Lower lobe of right lung (tissue), 2 donors: ENCODE results near the gene FGD2. TPM values are rescaled to one million over a fixed set of nuclear protein-coding genes. Genes with fewer than 3 reads are reported as not detected.

Experiments
- ATAC-seq, 2 donors: fragments of 200-7000 bp; cut with Tn5 transposase; one replicate each; pipeline ENCODE4 v1.9.1; 2020 to 2022; ENCODE audit warnings: mild to moderate bottlenecking in 2 of 2, moderate library complexity in 2 of 2
- DNase-seq: peaks from one replicate; pipeline ENCODE4 v3.0.0-alpha.2; 2020
- H3K27ac ChIP-seq: fragments of 200-600 bp; one replicate; pipeline ENCODE4 v1.8.0; 2022
- H3K27me3 ChIP-seq: fragments of 200-600 bp; one replicate; pipeline ENCODE4 v1.8.0; 2022; ENCODE audit warnings: low read depth
- H3K36me3 ChIP-seq: fragments of 200-600 bp; one replicate; pipeline ENCODE4 v1.8.0; 2022; ENCODE audit warnings: mild to moderate bottlenecking
- H3K4me1 ChIP-seq: fragments of 200-600 bp; one replicate; pipeline ENCODE4 v1.8.0; 2022
- H3K4me3 ChIP-seq: fragments of 200-600 bp; one replicate; pipeline ENCODE4 v1.8.0; 2022; ENCODE audit warnings: mild to moderate bottlenecking
- H3K9me3 ChIP-seq: fragments of 200-600 bp; one replicate; pipeline ENCODE4 v1.8.0; 2022
- intact Hi-C: fragments of 100-400 bp; cut with DNase I; formaldehyde crosslinking; loops from one replicate; pipeline ENCODE4 v1.11.0; 2022
- total RNA-seq: library from RNA; stranded (reverse); fragmentation: NEBNext Ultra II Directional; extraction: Animal tissue kit (Norgen Biotek cat#: 25700); gene quantifications from one replicate; pipeline ENCODE4 v1.2.1, GENCODE V29; 2021
- TF ChIP-seq, protein P1 (sequence below): fragments of 200-600 bp; IDR thresholded peaks from one replicate; pipeline ENCODE4 v1.8.0; 2022; ENCODE audit warnings: antibody characterized with exemption, mild to moderate bottlenecking
- donor health status: DM: no; HTN: yes; CAD: no; lungs with severe emphysema.

Gene FGD2
- total RNA-seq, 1 donor from 2014 or later = 103 TPM

- TF ChIP-seq, protein P1, sequence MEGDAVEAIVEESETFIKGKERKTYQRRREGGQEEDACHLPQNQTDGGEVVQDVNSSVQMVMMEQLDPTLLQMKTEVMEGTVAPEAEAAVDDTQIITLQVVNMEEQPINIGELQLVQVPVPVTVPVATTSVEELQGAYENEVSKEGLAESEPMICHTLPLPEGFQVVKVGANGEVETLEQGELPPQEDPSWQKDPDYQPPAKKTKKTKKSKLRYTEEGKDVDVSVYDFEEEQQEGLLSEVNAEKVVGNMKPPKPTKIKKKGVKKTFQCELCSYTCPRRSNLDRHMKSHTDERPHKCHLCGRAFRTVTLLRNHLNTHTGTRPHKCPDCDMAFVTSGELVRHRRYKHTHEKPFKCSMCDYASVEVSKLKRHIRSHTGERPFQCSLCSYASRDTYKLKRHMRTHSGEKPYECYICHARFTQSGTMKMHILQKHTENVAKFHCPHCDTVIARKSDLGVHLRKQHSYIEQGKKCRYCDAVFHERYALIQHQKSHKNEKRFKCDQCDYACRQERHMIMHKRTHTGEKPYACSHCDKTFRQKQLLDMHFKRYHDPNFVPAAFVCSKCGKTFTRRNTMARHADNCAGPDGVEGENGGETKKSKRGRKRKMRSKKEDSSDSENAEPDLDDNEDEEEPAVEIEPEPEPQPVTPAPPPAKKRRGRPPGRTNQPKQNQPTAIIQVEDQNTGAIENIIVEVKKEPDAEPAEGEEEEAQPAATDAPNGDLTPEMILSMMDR = no peak
- intact Hi-C loops = loop anchor here (10.0 kb wide), 1 partner anchor 178 kb away; no protein-coding TSS in a partner anchor
Observed at GRCh38 chr6:37027036-37027720, 21.7 kb downstream of the FGD2 start.

DNA sequence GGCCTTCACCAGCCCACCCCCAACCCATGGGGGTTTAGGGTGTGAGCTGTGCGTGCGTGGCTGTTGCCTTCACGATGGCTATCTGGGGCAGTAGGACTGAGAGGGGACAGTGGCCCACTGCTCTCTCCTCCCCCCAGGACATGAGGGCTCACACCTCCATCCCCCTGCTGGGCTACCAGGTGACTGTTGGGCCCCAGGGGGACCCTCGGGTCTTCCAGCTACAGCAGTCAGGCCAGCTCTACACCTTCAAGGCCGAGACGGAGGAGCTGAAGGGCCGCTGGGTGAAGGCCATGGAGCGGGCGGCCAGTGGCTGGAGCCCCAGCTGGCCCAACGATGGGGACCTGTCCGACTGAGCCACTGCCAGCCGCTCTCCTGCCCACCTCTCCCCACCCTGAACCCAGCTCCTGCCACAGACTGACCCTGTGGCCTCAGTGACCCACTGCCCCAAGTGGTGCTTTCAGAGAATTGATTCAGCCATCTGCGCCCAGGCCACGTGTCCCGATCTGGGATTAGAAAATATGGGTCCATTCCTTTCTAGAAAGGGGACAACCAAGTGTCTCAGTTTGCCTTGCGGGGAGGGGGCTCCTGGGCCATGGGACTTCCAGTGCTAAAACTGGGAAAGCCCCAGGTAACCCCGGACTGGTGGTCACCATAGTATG is 22.5 kb downstream of the FGD2 start:
- no peak for ATAC-seq
- peaks cover 14% of the 10 kb centered on the region for H3K36me3 ChIP-seq

More at GRCh38 chr6:37027036-37027720, 21.7 kb downstream of the FGD2 start:
- Histone ChIP-seq H3K27me3 (no peaks in the 10 kb centered on the region), H3K36me3 (peaks cover 14% of the 10 kb centered on the region), H3K27ac (no peak overlapping the region), H3K9me3 (peaks cover 5% of the 10 kb centered on the region), H3K4me1 (peaks cover 13% of the 10 kb centered on the region), H3K4me3 (no peak overlapping the region)
- peak; percentile 38 for DNase-seq
- ATAC-seq = no peak

GRCh38 chr6:37029249-37029971 is 24.0 kb downstream of the FGD2 start:
- Histone ChIP-seq H3K27ac (no peak overlapping the region), H3K9me3 (peaks cover 5% of the 10 kb centered on the region), H3K4me3 (no peak overlapping the region), H3K4me1 (peaks cover 13% of the 10 kb centered on the region), H3K27me3 (no peaks in the 10 kb centered on the region), H3K36me3 (peaks cover 14% of the 10 kb centered on the region)
- intact Hi-C loops = loop anchor here (10.0 kb wide), 1 partner anchor 175 kb away; no protein-coding TSS in a partner anchor
- TF ChIP-seq, protein P1 = peak; percentile 70
- peak; percentile 86 to 94 for ATAC-seq
- peak; percentile 86 for DNase-seq

More for the DNA sequence above, 22.5 kb downstream of the FGD2 start:
- Histone ChIP-seq H3K27me3 (no peaks in the 10 kb centered on the region), H3K4me3 (no peak overlapping the region), H3K4me1 (peaks cover 13% of the 10 kb centered on the region), H3K27ac (no peak overlapping the region), H3K9me3 (peaks cover 5% of the 10 kb centered on the region)
- peak; percentile 36 for DNase-seq
- TF ChIP-seq, protein P1 = no peak
- intact Hi-C loops = loop anchor here (10.0 kb wide), 1 partner anchor 177 kb away; no protein-coding TSS in a partner anchor

DNA sequence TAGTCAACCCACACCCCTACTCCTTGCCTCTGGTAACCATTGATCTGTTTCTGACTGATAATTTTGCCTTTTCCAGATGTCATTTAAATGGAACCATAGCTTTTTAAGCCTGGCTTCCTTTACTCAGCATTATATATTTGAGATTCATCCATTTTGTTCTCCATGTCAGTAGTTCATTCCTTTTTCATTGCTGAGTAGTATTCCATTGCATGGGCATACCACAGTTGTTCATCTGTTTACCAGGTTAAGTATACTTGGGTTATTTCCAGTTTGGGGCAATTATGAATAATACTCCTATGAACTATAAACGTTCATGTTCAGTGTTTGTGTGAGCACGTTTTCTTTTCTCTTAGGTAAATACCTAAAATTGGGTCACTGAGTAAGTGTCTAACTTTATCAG is 25.1 kb downstream of the FGD2 start:
- ATAC-seq (no peak), DNase-seq (no peak)
- Histone ChIP-seq H3K36me3 (peaks cover 9% of the 10 kb centered on the region), H3K4me1 (peaks cover 7% of the 10 kb centered on the region), H3K9me3 (peaks cover 5% of the 10 kb centered on the region), H3K4me3 (no peak overlapping the region), H3K27ac (no peak overlapping the region), H3K27me3 (no peaks in the 10 kb centered on the region)
- intact Hi-C loops = no loop called here
- TF ChIP-seq, protein P1 = no peak

GRCh38 chr6:37032239-37032638 is 26.8 kb downstream of the FGD2 start:
- DNase-seq (peak; percentile 19), ATAC-seq (no peak)
- H3K4me1 ChIP-seq = peaks cover 7% of the 10 kb centered on the region
- no peak overlapping the region for H3K27ac ChIP-seq
- no peak overlapping the region for H3K4me3 ChIP-seq
- peaks cover 9% of the 10 kb centered on the region for H3K36me3 ChIP-seq
- TF ChIP-seq, protein P1 = no peak
- H3K9me3 ChIP-seq = peaks cover 5% of the 10 kb centered on the region
- no peaks in the 10 kb centered on the region for H3K27me3 ChIP-seq
- intact Hi-C loops = no loop called here
